Naive B cell (primary cell): ENCODE measurements around the gene TH. TPM values are rescaled to one million over a fixed set of nuclear protein-coding genes. Genes with fewer than 3 reads are reported as not detected.
A peak's percentile ranks its signal among the peaks of the same experiment; 100 is the strongest.

Source experiments
- ATAC-seq, 2 donors: fragments of 150-1000 bp; cut with Tn5 transposase; 2 replicates each; pipeline ENCODE4 v1.10.0; 2021; ENCODE audit warnings: low read depth in 2 of 2, mild to moderate bottlenecking in 2 of 2, moderate library complexity in 2 of 2
- DNase-seq: peaks from one replicate; pipeline ENCODE4 v3.0.0; 2022
- H3K27ac Mint-ChIP-seq, 6 donors: one replicate each; pipeline ENCODE4 v1.8.0; 2020 to 2022; ENCODE audit warnings: mild to moderate bottlenecking in 6 of 6, mixed read lengths in 6 of 6, moderate library complexity in 5 of 6, inconsistent platforms in 2 of 6
- H3K27me3 Mint-ChIP-seq, 3 donors: one replicate each; pipeline ENCODE4 v1.8.0; 2021 to 2022; ENCODE audit warnings: mixed read lengths in 3 of 3, mild to moderate bottlenecking in 1 of 3
- H3K36me3 Mint-ChIP-seq, 2 donors: one replicate each; pipeline ENCODE4 v1.8.0; 2020 to 2022; ENCODE audit warnings: mixed read lengths in 2 of 2, inconsistent platforms in 1 of 2, mild to moderate bottlenecking in 1 of 2
- H3K4me1 Mint-ChIP-seq, 3 donors: one replicate each; pipeline ENCODE4 v1.8.0; 2020 to 2022; ENCODE audit warnings: mixed read lengths in 3 of 3, inconsistent platforms in 1 of 3, mild to moderate bottlenecking in 1 of 3, moderate library complexity in 1 of 3
- H3K4me3 Mint-ChIP-seq, 8 donors: one replicate each; pipeline ENCODE4 v1.8.0; 2020 to 2022; ENCODE audit warnings: mild to moderate bottlenecking in 8 of 8, mixed read lengths in 8 of 8, moderate library complexity in 8 of 8, inconsistent platforms in 2 of 8
- H3K9me3 Mint-ChIP-seq, 7 donors: one replicate each; pipeline ENCODE4 v1.8.0; 2020 to 2022; ENCODE audit warnings: mixed read lengths in 7 of 7, mild to moderate bottlenecking in 5 of 7, inconsistent platforms in 2 of 7, moderate library complexity in 1 of 7
- polyA plus RNA-seq, 6 donors: library from polyadenylated mRNA; unstranded; fragments of 300-500 nt; fragmentation: Illumina TruSeq; gene quantifications; one replicate each; pipeline ENCODE4 v1.2.3, GENCODE V29; 2021; ENCODE audit warnings: low read depth in 6 of 6

Gene TH
- polyA plus RNA-seq, 6 donors from 2014 or later: not detected

- H3K27me3 Mint-ChIP-seq: peaks cover 0 to 51% (median 17%) of the 10 kb centered on the region in 3 donors
- H3K4me3 Mint-ChIP-seq: no peak overlapping the region
- H3K4me1 Mint-ChIP-seq: no peaks in the 10 kb centered on the region
- no peak overlapping the region for H3K27ac Mint-ChIP-seq
- no peaks in the 10 kb centered on the region for H3K9me3 Mint-ChIP-seq
- no peak for ATAC-seq
- no peak for DNase-seq
- no peaks in the 10 kb centered on the region for H3K36me3 Mint-ChIP-seq
Observed at GRCh38 chr11:2163428-2163978, 8.1 kb downstream of the TH start.

- no peak for DNase-seq
Observed at GRCh38 chr11:2160736-2161259, 10.8 kb downstream of the TH start, which contains the start of gene INS. Gene INS (minus strand): TSS chr11:2161209. CDS start chr11:2160971, 238 bp downstream.

GRCh38 chr11:2159536-2160413, 11.8 kb downstream of the TH start:
- Mint-ChIP-seq H3K9me3 (no peaks in the 10 kb centered on the region), H3K4me3 (no peak overlapping the region), H3K27me3 (peaks cover 0 to 36% (median 8%) of the 10 kb centered on the region in 3 donors), H3K36me3 (no peaks in the 10 kb centered on the region), H3K27ac (no peak overlapping the region), H3K4me1 (no peaks in the 10 kb centered on the region)
- ATAC-seq (no peak), DNase-seq (no peak)

More at GRCh38 chr11:2160736-2161259, 10.8 kb downstream of the TH start, which contains the start of gene INS:
- H3K36me3 Mint-ChIP-seq: no peaks in the 10 kb centered on the region
- ATAC-seq: no peak
- no peak within 1 kb of the TSS for H3K4me3 Mint-ChIP-seq
- H3K4me1 Mint-ChIP-seq: no peaks in the 10 kb centered on the region
- H3K27ac Mint-ChIP-seq: no peak within 1 kb of the TSS
- peaks cover 0 to 38% (median 8%) of the 10 kb centered on the region in 3 donors for H3K27me3 Mint-ChIP-seq
- H3K9me3 Mint-ChIP-seq: no peaks in the 10 kb centered on the region

- Mint-ChIP-seq H3K27ac (no peak overlapping the region), H3K36me3 (no peaks in the 10 kb centered on the region), H3K4me1 (no peaks in the 10 kb centered on the region), H3K27me3 (peaks cover 0 to 35% (median 8%) of the 10 kb centered on the region in 3 donors), H3K9me3 (no peaks in the 10 kb centered on the region), H3K4me3 (no peak overlapping the region)
- ATAC-seq: no peak
- no peak for DNase-seq
Observed at GRCh38 chr11:2158966-2159365, 12.6 kb downstream of the TH start.

- Mint-ChIP-seq H3K4me3 (no peak overlapping the region), H3K27me3 (peaks cover 0 to 29% (median 8%) of the 10 kb centered on the region in 3 donors), H3K4me1 (no peaks in the 10 kb centered on the region)
Observed at GRCh38 chr11:2158296-2158737, 13.3 kb downstream of the TH start.

GRCh38 chr11:2157294-2158040, 14.1 kb downstream of the TH start:
- DNase-seq (no peak), ATAC-seq (no peak)
- Mint-ChIP-seq H3K36me3 (no peaks in the 10 kb centered on the region), H3K9me3 (no peaks in the 10 kb centered on the region), H3K4me1 (no peaks in the 10 kb centered on the region), H3K4me3 (no peak overlapping the region), H3K27ac (no peak overlapping the region), H3K27me3 (peaks cover 0 to 24% (median 3%) of the 10 kb centered on the region in 3 donors)

More at GRCh38 chr11:2158296-2158737, 13.3 kb downstream of the TH start:
- no peaks in the 10 kb centered on the region for H3K36me3 Mint-ChIP-seq
- H3K27ac Mint-ChIP-seq: no peak overlapping the region
- no peak for DNase-seq
- ATAC-seq: no peak
- H3K9me3 Mint-ChIP-seq: no peaks in the 10 kb centered on the region

- Mint-ChIP-seq H3K4me3 (no peak overlapping the region), H3K27ac (no peak overlapping the region), H3K36me3 (no peaks in the 10 kb centered on the region), H3K9me3 (no peaks in the 10 kb centered on the region), H3K27me3 (peaks cover 0 to 23% (median 0%) of the 10 kb centered on the region in 3 donors), H3K4me1 (peaks cover 5 to 6% (median 6%) of the 10 kb centered on the region in 3 donors)
- ATAC-seq: no peak
- peak; percentile 29 for DNase-seq
Observed at GRCh38 chr11:2156416-2157182, 15.0 kb downstream of the TH start.

GRCh38 chr11:2155511-2155910, 16.1 kb downstream of the TH start:
- ATAC-seq (no peak), DNase-seq (no peak)
- Mint-ChIP-seq H3K36me3 (no peaks in the 10 kb centered on the region), H3K4me1 (peaks cover 10 to 17% (median 12%) of the 10 kb centered on the region in 3 donors), H3K27me3 (peaks cover 10 to 33% (median 10%) of the 10 kb centered on the region in 3 donors), H3K27ac (no peak overlapping the region), H3K4me3 (no peak overlapping the region), H3K9me3 (no peaks in the 10 kb centered on the region)

- Mint-ChIP-seq H3K27me3 (peaks cover 16 to 33% (median 16%) of the 10 kb centered on the region in 3 donors), H3K4me3 (no peak overlapping the region), H3K4me1 (peaks cover 10 to 19% (median 12%) of the 10 kb centered on the region in 3 donors), H3K9me3 (no peaks in the 10 kb centered on the region), H3K36me3 (no peaks in the 10 kb centered on the region), H3K27ac (no peak overlapping the region)
- ATAC-seq (no peak), DNase-seq (no peak)
Observed at GRCh38 chr11:2154889-2155288, 16.7 kb downstream of the TH start.

- DNase-seq: no peak
- Mint-ChIP-seq H3K4me1 (peaks cover 10 to 19% (median 12%) of the 10 kb centered on the region in 3 donors), H3K9me3 (no peaks in the 10 kb centered on the region), H3K4me3 (no peak overlapping the region), H3K27ac (no peak overlapping the region), H3K36me3 (no peaks in the 10 kb centered on the region), H3K27me3 (peaks cover 18 to 32% (median 20%) of the 10 kb centered on the region in 3 donors)
- ATAC-seq: no peak
Observed at GRCh38 chr11:2154195-2154585, 17.4 kb downstream of the TH start.

GRCh38 chr11:2153581-2154194, 17.9 kb downstream of the TH start:
- Mint-ChIP-seq H3K4me3 (no peak overlapping the region), H3K27me3 (peaks cover 19 to 34% (median 25%) of the 10 kb centered on the region in 3 donors), H3K27ac (no peak overlapping the region), H3K4me1 (peaks cover 10 to 19% (median 12%) of the 10 kb centered on the region in 3 donors), H3K36me3 (no peaks in the 10 kb centered on the region), H3K9me3 (no peaks in the 10 kb centered on the region)
- DNase-seq (no peak), ATAC-seq (no peak)
